NK-92 (cell line): ENCODE data around the gene ALOX15.
"Not testable (repeated sequence)": the region's sequence is repeated elsewhere in the genome, so short reads cannot be mapped to it uniquely, and the experiment has no call there.

Source experiments
- DNase-seq: peaks from one replicate; lab custom pipeline; 2025; ENCODE audit not compliant: unreplicated experiment; lab: John Stamatoyannopoulos, UW

The ALOX15 gene

GRCh38 chr17:4617590-4618351 lies 23.7 kb downstream of the ALOX15 start:
- no peak for DNase-seq

GRCh38 chr17:4617090-4617489 lies 24.4 kb downstream of the ALOX15 start:
- DNase-seq: no peak

- no peak for DNase-seq
Measured at GRCh38 chr17:4616476-4616875, 25.0 kb downstream of the ALOX15 start.

GRCh38 chr17:4610656-4611055 lies 30.8 kb downstream of the ALOX15 start:
- DNase-seq: no peak

- DNase-seq: no peak
Measured at GRCh38 chr17:4610162-4610561, 31.3 kb downstream of the ALOX15 start.

GRCh38 chr17:4609761-4610160 lies 31.7 kb downstream of the ALOX15 start:
- DNase-seq: no peak

- no peak for DNase-seq
Measured at GRCh38 chr17:4607773-4608187, 33.7 kb downstream of the ALOX15 start.

- DNase-seq: no peak
Measured at GRCh38 chr17:4607261-4607741, 34.2 kb downstream of the ALOX15 start.

- no peak for DNase-seq
Measured at GRCh38 chr17:4605826-4606225, 35.7 kb downstream of the ALOX15 start.

GRCh38 chr17:4604736-4605135 lies 36.7 kb downstream of the ALOX15 start:
- not testable (repeated sequence) for DNase-seq

GRCh38 chr17:4604111-4604644 lies 37.3 kb downstream of the ALOX15 start:
- no peak for DNase-seq

- no peak for DNase-seq
Measured at GRCh38 chr17:4602041-4602440, 39.4 kb downstream of the ALOX15 start.

GRCh38 chr17:4601326-4601725 lies 40.2 kb downstream of the ALOX15 start:
- DNase-seq: no peak

- DNase-seq: no peak
Measured at GRCh38 chr17:4600563-4600962, 40.9 kb downstream of the ALOX15 start.

GRCh38 chr17:4599505-4600281 lies 41.8 kb downstream of the ALOX15 start:
- no peak for DNase-seq

- no peak for DNase-seq
Measured at GRCh38 chr17:4598776-4599504, 42.5 kb downstream of the ALOX15 start.

GRCh38 chr17:4597975-4598374 lies 43.5 kb downstream of the ALOX15 start:
- no peak for DNase-seq

- DNase-seq: no peak
Measured at GRCh38 chr17:4596636-4597380, 44.7 kb downstream of the ALOX15 start.

GRCh38 chr17:4595685-4596342 lies 45.7 kb downstream of the ALOX15 start:
- DNase-seq: not testable (repeated sequence)
